Measurements from ENCODE around the gene FREM2.

Gene FREM2

GRCh38 chr13:38868870-38869269, 182.0 kb downstream of the FREM2 start:
- no peaks in the 10 kb centered on the region for H3K9me3 Mint-ChIP-seq

GRCh38 chr13:38871275-38871674, 184.4 kb downstream of the FREM2 start:
- Mint-ChIP-seq H3K4me3 (no peak overlapping the region), H3K9me3 (no peaks in the 10 kb centered on the region), H3K27me3 (no peaks in the 10 kb centered on the region), H3K4me1 (no peaks in the 10 kb centered on the region), H3K36me3 (no peaks in the 10 kb centered on the region), H3K27ac (no peak overlapping the region)
- ATAC-seq = no peak

More at GRCh38 chr13:38868870-38869269, 182.0 kb downstream of the FREM2 start:
- H3K27ac Mint-ChIP-seq = no peak overlapping the region
- H3K27me3 Mint-ChIP-seq = no peaks in the 10 kb centered on the region
- no peaks in the 10 kb centered on the region for H3K36me3 Mint-ChIP-seq
- no peak overlapping the region for H3K4me3 Mint-ChIP-seq
- H3K4me1 Mint-ChIP-seq = no peaks in the 10 kb centered on the region
- ATAC-seq = no peak

- ATAC-seq = no peak
- Mint-ChIP-seq H3K4me3 (no peak overlapping the region), H3K4me1 (no peaks in the 10 kb centered on the region), H3K36me3 (no peaks in the 10 kb centered on the region), H3K27me3 (no peaks in the 10 kb centered on the region), H3K9me3 (no peaks in the 10 kb centered on the region), H3K27ac (no peak overlapping the region)
Measured at GRCh38 chr13:38872693-38873092, 185.8 kb downstream of the FREM2 start.

- ATAC-seq = no peak
- no peaks in the 10 kb centered on the region for H3K9me3 Mint-ChIP-seq
- H3K4me1 Mint-ChIP-seq = no peaks in the 10 kb centered on the region
- no peaks in the 10 kb centered on the region for H3K36me3 Mint-ChIP-seq
- H3K27ac Mint-ChIP-seq = no peak overlapping the region
- H3K4me3 Mint-ChIP-seq = no peak overlapping the region
- no peaks in the 10 kb centered on the region for H3K27me3 Mint-ChIP-seq
Measured at GRCh38 chr13:38875186-38875875, 188.5 kb downstream of the FREM2 start.

GRCh38 chr13:38879278-38879677, 192.4 kb downstream of the FREM2 start:
- H3K27ac Mint-ChIP-seq = no peak overlapping the region
- no peak overlapping the region for H3K4me3 Mint-ChIP-seq
- ATAC-seq = no peak
- H3K4me1 Mint-ChIP-seq = no peaks in the 10 kb centered on the region
- H3K9me3 Mint-ChIP-seq = no peaks in the 10 kb centered on the region
- H3K27me3 Mint-ChIP-seq = no peaks in the 10 kb centered on the region
- H3K36me3 Mint-ChIP-seq = no peaks in the 10 kb centered on the region

GRCh38 chr13:38879786-38880185, 192.9 kb downstream of the FREM2 start:
- Mint-ChIP-seq H3K9me3 (no peaks in the 10 kb centered on the region), H3K27me3 (no peaks in the 10 kb centered on the region), H3K4me1 (no peaks in the 10 kb centered on the region), H3K27ac (no peak overlapping the region), H3K4me3 (no peak overlapping the region), H3K36me3 (no peaks in the 10 kb centered on the region)
- no peak for ATAC-seq

- Mint-ChIP-seq H3K27ac (no peak overlapping the region), H3K4me1 (no peaks in the 10 kb centered on the region), H3K27me3 (no peaks in the 10 kb centered on the region), H3K4me3 (no peak overlapping the region), H3K9me3 (no peaks in the 10 kb centered on the region), H3K36me3 (no peaks in the 10 kb centered on the region)
- ATAC-seq = peak; percentile 34
Measured at GRCh38 chr13:38880397-38880796, 193.5 kb downstream of the FREM2 start.

GRCh38 chr13:38883783-38884182, 196.9 kb downstream of the FREM2 start:
- no peak overlapping the region for H3K27ac Mint-ChIP-seq
- no peak for ATAC-seq
- H3K4me3 Mint-ChIP-seq = no peak overlapping the region
- H3K36me3 Mint-ChIP-seq = no peaks in the 10 kb centered on the region
- H3K27me3 Mint-ChIP-seq = no peaks in the 10 kb centered on the region
- H3K9me3 Mint-ChIP-seq = no peaks in the 10 kb centered on the region
- no peaks in the 10 kb centered on the region for H3K4me1 Mint-ChIP-seq

- Mint-ChIP-seq H3K9me3 (no peaks in the 10 kb centered on the region), H3K27ac (no peak overlapping the region), H3K4me3 (no peak overlapping the region), H3K36me3 (no peaks in the 10 kb centered on the region), H3K27me3 (peaks cover 9% of the 10 kb centered on the region), H3K4me1 (no peaks in the 10 kb centered on the region)
- no peak for ATAC-seq
Measured at GRCh38 chr13:38888309-38888708, 201.4 kb downstream of the FREM2 start.

- Mint-ChIP-seq H3K27me3 (peaks cover 17% of the 10 kb centered on the region), H3K36me3 (no peaks in the 10 kb centered on the region), H3K4me3 (no peak overlapping the region), H3K4me1 (no peaks in the 10 kb centered on the region), H3K27ac (no peak overlapping the region), H3K9me3 (no peaks in the 10 kb centered on the region)
- ATAC-seq = no peak
Measured at GRCh38 chr13:38895075-38895474, 208.2 kb downstream of the FREM2 start.

- Mint-ChIP-seq H3K4me3 (no peak overlapping the region), H3K27ac (no peak overlapping the region), H3K27me3 (peaks cover 11% of the 10 kb centered on the region), H3K4me1 (no peaks in the 10 kb centered on the region), H3K9me3 (no peaks in the 10 kb centered on the region), H3K36me3 (no peaks in the 10 kb centered on the region)
- no peak for ATAC-seq
Measured at GRCh38 chr13:38897521-38897920, 210.6 kb downstream of the FREM2 start.

GRCh38 chr13:38898481-38898880, 211.6 kb downstream of the FREM2 start:
- no peaks in the 10 kb centered on the region for H3K9me3 Mint-ChIP-seq
- no peaks in the 10 kb centered on the region for H3K36me3 Mint-ChIP-seq
- H3K4me1 Mint-ChIP-seq = no peaks in the 10 kb centered on the region
- H3K27me3 Mint-ChIP-seq = peaks cover 11% of the 10 kb centered on the region
- no peak overlapping the region for H3K4me3 Mint-ChIP-seq
- no peak for ATAC-seq
- H3K27ac Mint-ChIP-seq = no peak overlapping the region

GRCh38 chr13:38899571-38899970, 212.7 kb downstream of the FREM2 start:
- no peak overlapping the region for H3K4me3 Mint-ChIP-seq
- no peaks in the 10 kb centered on the region for H3K9me3 Mint-ChIP-seq
- no peak for ATAC-seq
- H3K27ac Mint-ChIP-seq = no peak overlapping the region
- peaks cover 11% of the 10 kb centered on the region for H3K27me3 Mint-ChIP-seq
- H3K36me3 Mint-ChIP-seq = no peaks in the 10 kb centered on the region
- no peaks in the 10 kb centered on the region for H3K4me1 Mint-ChIP-seq

GRCh38 chr13:38900188-38900587, 213.3 kb downstream of the FREM2 start:
- H3K4me1 Mint-ChIP-seq = no peaks in the 10 kb centered on the region
- H3K27me3 Mint-ChIP-seq = peaks cover 11% of the 10 kb centered on the region
- no peak overlapping the region for H3K27ac Mint-ChIP-seq
- H3K9me3 Mint-ChIP-seq = no peaks in the 10 kb centered on the region
- ATAC-seq = no peak
- H3K36me3 Mint-ChIP-seq = no peaks in the 10 kb centered on the region
- H3K4me3 Mint-ChIP-seq = no peak overlapping the region

- Mint-ChIP-seq H3K27ac (no peak overlapping the region), H3K4me3 (no peak overlapping the region), H3K9me3 (no peaks in the 10 kb centered on the region), H3K36me3 (no peaks in the 10 kb centered on the region), H3K4me1 (no peaks in the 10 kb centered on the region), H3K27me3 (peaks cover 11% of the 10 kb centered on the region)
- no peak for ATAC-seq
Measured at GRCh38 chr13:38902551-38902950, 215.7 kb downstream of the FREM2 start.

- Mint-ChIP-seq H3K27ac (no peak overlapping the region), H3K9me3 (no peaks in the 10 kb centered on the region), H3K4me3 (no peak overlapping the region)
Measured at GRCh38 chr13:38905081-38905480, 218.2 kb downstream of the FREM2 start.

More at GRCh38 chr13:38905081-38905480, 218.2 kb downstream of the FREM2 start:
- no peak for ATAC-seq
- Mint-ChIP-seq H3K4me1 (no peaks in the 10 kb centered on the region), H3K27me3 (no peaks in the 10 kb centered on the region), H3K36me3 (no peaks in the 10 kb centered on the region)

Data from stimulated activated memory B cell treated with anti-CD40 and anti-IgM and Interleukin-4, amounts not matched to agents 10 μg/mL and 1 μg/mL and 100 μg/mL, for 72 hours (primary cell).